COLO829 (cell line): Measurements from ENCODE around the gene ST13.
"Not testable (repeated sequence)": the region's sequence is repeated elsewhere in the genome, so short reads cannot be mapped to it uniquely, and the experiment has no call there.

Experiments
- DNase-seq: peaks from one replicate; pipeline ENCODE4 v3.0.0; 2012; ENCODE audit warnings: low spot score

ST13 gene

DNA sequence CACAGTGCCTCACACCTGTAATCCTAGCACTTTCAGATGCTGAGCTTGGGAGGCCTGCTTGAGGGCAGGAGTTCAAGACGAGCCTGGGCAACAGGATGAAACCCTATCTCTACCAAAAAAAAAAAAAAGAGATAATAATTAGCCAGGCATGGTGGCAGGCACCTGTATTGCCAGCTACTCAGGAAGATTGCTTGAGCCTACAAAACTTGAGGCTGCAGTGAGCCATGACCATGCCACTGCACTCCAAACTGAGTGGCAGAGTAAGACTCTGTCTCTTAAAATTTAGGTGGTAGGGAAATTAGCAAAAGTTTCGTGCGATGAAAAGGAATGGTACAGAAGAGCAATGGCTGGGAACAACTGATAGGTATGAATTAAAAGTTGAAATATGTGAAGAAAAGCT lies 18.0 kb downstream of the ST13 start:
- DNase-seq = no peak

DNA sequence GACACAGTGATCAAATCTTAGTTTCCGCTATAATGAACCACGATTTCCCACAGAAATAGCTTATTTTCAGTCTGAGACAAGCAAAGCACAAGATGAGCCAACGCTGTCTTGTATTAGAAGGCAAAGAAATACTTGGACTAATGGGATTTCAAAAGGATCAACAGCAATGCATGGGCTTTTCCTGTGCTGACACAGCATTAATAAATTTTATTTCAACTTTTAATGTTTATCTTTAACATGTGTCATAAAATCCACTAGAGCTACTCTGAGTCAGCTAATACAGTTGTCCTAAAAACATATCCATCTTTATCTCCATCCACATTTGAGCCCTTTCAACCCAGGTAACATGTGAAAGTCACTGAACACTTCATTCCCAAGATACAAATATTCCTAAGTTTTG lies 21.8 kb downstream of the ST13 start:
- DNase-seq = no peak

- no peak for DNase-seq
Measured at GRCh38 chr22:40829131-40829530, 27.3 kb downstream of the ST13 start.

DNA sequence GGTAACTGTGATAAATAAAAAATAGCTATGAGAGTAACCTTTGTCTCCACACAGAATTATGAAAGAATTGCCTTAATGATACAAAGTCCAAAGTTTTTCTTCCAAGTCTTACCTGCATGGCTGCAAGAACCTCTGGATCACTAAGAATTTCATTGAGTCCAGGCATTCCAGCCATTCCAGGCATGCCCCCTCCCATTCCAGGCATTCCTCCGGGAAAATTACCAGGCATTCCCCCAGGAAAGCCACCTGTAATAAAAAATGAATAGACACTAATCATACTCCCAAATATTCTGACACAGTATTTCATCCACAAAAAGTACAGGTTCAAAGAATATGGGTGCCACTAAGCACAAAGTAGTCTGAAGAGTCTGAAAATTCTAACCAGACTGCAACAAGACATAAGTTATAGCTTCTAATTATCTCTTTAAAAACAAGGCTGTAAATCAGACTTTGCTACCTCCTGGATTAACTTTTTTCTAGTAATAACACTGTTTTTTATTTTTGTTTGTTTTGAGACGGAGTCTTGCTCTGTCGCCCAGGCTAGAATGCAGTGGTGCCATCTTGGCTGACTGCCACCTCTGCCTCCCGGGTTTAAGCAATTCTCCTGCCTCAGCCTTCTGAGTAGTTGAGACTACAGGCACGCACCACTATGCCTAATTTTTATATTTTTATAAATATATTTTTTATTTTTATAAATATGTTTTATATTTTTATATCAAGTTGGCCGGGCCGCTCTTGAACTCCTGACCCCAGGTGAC lies 29.3 kb downstream of the ST13 start:
- no peak for DNase-seq

DNA sequence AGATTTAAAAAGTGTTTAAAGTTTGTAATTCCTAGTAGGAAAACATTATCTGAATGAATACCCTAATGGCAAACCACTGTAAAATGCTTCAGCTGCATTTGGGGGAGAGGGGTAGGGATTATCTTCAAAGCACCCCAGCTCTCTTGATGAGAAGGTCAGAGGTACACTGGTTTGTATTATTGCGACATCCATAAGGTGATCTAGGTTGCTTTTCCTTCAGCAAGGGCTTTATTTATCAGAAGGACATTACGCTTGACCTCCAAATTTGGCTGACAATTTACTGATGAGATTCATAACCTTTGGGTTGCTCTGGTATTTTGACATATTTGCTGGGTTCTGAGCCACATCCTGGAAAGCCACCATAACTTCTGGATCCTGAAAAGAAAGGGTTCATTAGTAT lies 30.1 kb downstream of the ST13 start:
- DNase-seq = not testable (repeated sequence)

- DNase-seq = no peak
Measured at GRCh38 chr22:40823426-40823825, 33.0 kb downstream of the ST13 start.

DNA sequence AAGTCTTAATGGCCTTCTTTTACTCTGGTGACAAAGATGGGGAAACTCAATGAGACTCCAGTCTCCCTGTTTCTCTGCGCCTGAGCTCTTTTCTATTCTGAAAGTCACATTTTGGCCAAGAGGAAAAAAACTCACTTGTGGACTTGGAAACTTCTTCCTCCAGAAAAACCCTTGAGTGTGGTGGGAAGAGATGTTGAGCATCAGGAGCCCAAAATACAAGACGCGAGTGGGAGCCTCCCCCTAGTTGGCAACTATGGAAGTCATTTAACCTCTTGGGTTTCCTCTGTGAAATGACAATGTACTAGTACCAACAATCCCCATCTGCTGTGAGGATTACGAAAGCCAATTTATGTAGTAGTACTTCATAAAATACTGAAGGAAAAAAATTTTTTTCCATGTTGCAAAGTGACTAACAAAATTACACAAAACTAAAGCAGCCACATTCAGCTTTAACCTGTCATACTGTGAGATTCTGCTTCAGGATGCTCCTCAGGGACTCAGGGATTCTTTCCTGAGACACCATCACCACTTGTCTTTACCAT lies 36.8 kb downstream of the ST13 start:
- DNase-seq = no peak

- DNase-seq = peak; percentile 92
Measured at GRCh38 chr22:40818747-40819598, 37.5 kb downstream of the ST13 start, which contains the start of gene SLC25A17. SLC25A17 (minus strand) TSS chr22:40819346; CDS start chr22:40819248, 98 bp downstream.

- no peak for DNase-seq
Measured at GRCh38 chr22:40818192-40818746, 38.2 kb downstream of the ST13 start.

GRCh38 chr22:40817737-40818136 lies 38.7 kb downstream of the ST13 start:
- no peak for DNase-seq

DNA sequence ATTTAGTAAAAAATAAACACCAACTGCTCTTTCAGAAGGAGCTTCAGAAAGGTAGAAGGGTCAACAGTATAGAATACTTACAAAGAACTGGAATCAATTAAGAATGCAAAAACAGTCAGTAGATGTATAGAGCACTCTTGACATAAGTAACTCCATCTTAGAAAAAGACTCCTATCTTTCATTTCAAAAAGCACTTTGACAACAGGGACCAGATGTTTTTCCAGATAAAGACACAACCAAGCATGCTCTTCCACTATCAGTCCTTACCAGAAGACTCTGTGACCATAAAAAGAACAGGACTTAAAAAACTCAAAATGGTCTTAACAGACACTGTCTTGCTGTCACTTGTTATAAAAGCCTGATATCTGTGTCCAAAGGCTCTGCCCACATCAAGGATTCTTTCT lies 42.5 kb downstream of the ST13 start:
- DNase-seq = no peak

DNA sequence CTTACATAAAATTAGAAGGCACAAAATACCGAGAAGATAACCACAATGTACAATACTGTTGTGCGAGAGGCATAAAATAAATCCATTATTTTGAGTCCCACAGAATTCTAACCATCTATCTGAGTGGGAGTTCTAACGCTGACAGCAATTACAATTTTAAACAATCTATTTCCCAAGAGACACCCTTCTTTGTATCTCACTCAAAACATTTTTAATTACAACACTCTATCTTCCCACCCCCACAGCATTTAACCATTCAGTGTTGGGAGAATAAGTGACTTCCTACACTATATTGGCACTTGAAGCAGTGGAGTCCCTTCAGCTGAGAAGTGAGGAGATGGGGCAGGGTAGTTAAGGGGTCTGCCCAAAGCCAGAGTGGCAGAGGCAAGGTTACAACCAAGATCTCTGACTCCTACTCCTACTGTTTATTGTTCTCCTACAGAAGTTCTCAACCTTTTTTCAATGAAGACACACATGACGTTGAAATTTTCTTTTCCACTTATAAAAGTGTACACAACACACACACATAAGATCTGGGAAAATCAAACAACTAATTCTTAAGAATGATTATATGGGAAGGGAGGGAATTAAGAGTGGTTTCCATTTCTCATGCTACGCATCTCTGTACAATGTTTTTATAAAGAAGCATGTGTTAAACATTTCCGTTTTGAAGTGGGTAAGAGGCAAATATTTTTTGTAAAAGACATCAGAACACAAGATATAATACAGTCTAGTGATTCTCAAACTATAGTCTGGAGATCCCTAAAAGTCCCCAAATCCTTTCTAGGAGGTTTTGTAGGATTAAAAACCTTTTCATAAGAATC lies 48.2 kb downstream of the ST13 start:
- DNase-seq = peak; percentile 67

DNA sequence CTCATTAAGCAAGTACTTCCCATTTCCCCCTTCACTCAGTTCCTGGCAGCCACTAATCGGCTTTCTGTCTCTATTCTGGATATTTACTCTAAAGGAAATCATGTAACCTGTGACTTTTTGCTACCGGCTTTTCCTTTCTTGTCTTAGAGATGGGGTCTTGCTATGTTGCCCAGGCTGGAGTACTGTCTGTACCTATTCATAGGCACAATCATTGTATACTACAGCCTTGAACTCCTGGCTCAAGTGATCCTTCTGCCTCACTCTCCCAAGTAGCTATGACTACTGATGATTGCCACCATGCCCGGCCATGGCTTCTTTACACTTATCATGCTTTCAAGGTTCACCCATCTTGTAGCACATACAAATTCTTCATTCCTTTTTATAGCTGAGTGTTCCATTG lies 49.7 kb downstream of the ST13 start:
- no peak for DNase-seq

DNA sequence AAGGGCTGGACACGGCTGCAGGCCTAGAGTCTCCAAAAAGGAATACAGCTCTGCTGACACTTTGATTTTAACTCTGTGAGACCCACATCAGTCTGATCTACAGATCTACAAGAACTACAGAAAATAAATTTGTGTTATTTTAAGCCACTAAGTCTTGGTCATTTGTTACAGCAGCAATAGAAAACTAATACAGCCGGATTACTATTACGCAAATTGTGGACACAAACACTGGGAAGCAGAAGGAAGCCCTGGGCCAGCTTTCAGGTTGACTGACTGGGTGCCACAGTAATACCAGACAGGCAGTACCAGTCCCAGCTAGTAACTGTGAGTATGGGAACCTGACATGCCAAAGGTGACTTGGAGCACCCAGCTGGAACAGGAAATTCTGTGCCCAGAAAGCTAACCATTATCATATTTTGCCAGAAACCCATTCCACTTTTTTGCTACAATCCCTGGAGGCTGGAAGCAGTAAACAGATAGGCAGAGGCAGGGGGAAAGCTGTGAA lies 50.7 kb downstream of the ST13 start:
- no peak for DNase-seq

GRCh38 chr22:40805239-40805638 lies 51.2 kb downstream of the ST13 start:
- DNase-seq = no peak

DNA sequence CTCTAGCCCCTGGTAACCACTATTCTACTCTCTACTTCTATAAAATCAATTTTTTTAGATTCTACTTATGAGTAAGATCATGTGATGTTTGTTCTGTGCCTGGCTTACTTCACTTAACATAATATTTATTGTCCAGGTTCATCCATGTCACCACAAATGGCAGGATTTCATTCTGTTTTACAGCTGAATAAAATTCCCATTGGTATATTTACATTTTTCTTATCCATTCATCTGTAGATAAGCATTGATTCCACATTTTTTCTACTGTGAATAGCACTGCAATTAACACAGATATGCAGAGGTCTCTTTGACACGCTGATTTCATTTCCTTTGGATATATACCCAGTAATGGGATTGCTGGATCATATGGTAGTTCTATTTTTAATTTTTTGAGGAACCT lies 53.1 kb downstream of the ST13 start:
- no peak for DNase-seq

DNA sequence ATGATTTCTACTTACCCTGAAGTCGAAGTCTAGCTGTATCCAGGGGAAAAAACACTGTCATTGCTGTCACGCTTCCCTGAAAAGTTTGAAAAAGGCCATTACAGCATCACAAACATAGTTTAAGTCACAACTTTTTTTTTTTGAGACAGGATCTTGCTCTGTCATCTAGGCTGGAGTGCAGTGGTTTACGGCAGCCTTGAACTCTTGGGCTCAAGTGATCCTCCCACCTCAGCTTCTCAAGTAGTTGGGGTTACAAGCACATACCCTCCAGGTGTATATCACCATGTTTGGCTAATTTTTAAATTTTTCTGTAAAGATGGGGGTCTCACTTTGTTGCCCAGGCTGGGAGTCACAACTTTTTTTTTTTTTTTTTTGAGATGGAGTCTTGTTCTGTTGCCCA lies 57.4 kb downstream of the ST13 start:
- DNase-seq = no peak

GRCh38 chr22:40797427-40797826 lies 59.0 kb downstream of the ST13 start:
- DNase-seq = peak; percentile 46

DNA sequence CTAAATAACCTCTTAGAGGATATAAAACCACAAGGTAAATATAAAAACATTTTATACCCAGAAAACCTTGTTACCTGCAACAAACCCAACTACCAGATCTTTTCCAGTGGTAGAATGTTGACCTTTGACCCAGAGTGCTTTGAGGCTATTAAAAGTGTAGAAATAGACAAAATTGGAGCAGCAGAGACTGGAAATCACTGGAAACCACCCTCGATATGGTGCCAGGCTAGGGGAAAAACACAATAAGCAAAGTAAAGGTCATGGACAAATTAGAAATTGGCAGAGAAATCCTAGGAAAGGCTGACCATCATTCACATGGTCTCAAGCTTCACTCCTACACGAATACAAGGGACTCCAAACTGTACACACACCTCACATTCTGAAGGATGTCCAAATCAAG lies 64.0 kb downstream of the ST13 start:
- DNase-seq = no peak

- DNase-seq = no peak
Measured at GRCh38 chr22:40791241-40791640, 65.2 kb downstream of the ST13 start.

GRCh38 chr22:40789131-40789530 lies 67.3 kb downstream of the ST13 start:
- no peak for DNase-seq

DNA sequence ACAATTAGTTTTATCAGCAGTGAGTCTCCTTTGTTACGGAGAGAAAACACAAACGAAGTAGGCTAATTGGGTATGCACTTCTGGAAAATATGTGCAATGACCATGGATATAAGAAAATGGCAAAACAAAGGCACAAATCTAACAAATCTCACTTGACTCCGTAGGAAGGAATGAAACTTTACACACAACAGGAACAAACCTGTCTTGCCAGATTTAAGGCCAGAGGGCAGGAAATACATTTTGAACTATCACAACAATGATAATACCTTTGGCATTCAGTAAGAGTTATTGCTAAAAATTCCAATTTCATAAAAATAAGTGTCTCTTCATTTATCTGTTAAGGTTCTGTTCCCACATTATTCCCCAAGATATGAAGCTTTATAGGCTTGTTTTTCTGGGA lies 73.9 kb downstream of the ST13 start:
- DNase-seq = no peak
